Testis (tissue), 2 donors: ENCODE results near the gene SDHAF2.

Source experiments
- POLR2A ChIP-seq: fragments of 450-650 bp; IDR thresholded peaks from one replicate; pipeline ENCODE4 v1.6.1; 2017; ENCODE audit warnings: antibody characterized with exemption, mild to moderate bottlenecking, moderate library complexity
- TF ChIP-seq, protein P1 (sequence below), 3 experiments: fragments of 450-650 bp in 2 of 3; fragments of 200-600 bp in 1 of 3; sonication (generic) in 1 of 3; IDR thresholded peaks; one replicate each; pipeline ENCODE4 v1.5.1; 2016 to 2019; ENCODE audit warnings: antibody characterized with exemption in 3 of 3, mild to moderate bottlenecking in 2 of 3, moderate library complexity in 1 of 3

DNA sequence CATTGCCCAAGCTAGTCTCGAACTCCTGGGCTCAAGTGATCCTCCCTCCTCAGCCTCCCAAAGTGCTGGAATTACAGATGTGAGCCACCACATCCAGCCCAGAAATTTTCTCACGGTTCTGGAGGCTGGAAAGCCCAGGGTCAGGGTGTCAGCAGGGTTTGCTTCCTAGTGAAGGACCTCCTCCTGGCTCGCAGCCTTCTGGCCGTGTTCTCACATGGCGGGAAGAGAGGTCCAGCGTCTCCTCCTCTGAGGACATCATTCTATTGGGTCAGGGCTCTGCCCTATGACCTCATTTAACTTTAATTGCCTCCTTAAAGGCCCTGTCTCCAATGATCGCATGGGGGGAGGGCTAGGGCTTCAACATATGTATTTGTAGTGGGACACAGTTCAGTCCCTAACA lies 38.1 kb downstream of the SDHAF2 start:
- TF ChIP-seq, protein P1, sequence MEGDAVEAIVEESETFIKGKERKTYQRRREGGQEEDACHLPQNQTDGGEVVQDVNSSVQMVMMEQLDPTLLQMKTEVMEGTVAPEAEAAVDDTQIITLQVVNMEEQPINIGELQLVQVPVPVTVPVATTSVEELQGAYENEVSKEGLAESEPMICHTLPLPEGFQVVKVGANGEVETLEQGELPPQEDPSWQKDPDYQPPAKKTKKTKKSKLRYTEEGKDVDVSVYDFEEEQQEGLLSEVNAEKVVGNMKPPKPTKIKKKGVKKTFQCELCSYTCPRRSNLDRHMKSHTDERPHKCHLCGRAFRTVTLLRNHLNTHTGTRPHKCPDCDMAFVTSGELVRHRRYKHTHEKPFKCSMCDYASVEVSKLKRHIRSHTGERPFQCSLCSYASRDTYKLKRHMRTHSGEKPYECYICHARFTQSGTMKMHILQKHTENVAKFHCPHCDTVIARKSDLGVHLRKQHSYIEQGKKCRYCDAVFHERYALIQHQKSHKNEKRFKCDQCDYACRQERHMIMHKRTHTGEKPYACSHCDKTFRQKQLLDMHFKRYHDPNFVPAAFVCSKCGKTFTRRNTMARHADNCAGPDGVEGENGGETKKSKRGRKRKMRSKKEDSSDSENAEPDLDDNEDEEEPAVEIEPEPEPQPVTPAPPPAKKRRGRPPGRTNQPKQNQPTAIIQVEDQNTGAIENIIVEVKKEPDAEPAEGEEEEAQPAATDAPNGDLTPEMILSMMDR (IDR thresholded peaks at IDR 0.05): no peak
- TF ChIP-seq POLR2A: no peak
